Measurements from ENCODE around the gene CA5B. TPM values are rescaled to one million over a fixed set of nuclear protein-coding genes. Genes with fewer than 3 reads are reported as not detected.
"Not testable (repeated sequence)": the region's sequence is repeated elsewhere in the genome, so short reads cannot be mapped to it uniquely, and the experiment has no call there.

Gene CA5B
- total and polyA plus RNA-seq, 7 donors: 0.25 to 2.7 (median 0.91) TPM

GRCh38 chrX:15744181-15744867, 6.3 kb downstream of the CA5B start:
- intact Hi-C loops (cut with DNase I): no loop called here
- TF ChIP-seq, protein P1, sequence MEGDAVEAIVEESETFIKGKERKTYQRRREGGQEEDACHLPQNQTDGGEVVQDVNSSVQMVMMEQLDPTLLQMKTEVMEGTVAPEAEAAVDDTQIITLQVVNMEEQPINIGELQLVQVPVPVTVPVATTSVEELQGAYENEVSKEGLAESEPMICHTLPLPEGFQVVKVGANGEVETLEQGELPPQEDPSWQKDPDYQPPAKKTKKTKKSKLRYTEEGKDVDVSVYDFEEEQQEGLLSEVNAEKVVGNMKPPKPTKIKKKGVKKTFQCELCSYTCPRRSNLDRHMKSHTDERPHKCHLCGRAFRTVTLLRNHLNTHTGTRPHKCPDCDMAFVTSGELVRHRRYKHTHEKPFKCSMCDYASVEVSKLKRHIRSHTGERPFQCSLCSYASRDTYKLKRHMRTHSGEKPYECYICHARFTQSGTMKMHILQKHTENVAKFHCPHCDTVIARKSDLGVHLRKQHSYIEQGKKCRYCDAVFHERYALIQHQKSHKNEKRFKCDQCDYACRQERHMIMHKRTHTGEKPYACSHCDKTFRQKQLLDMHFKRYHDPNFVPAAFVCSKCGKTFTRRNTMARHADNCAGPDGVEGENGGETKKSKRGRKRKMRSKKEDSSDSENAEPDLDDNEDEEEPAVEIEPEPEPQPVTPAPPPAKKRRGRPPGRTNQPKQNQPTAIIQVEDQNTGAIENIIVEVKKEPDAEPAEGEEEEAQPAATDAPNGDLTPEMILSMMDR (IDR thresholded peaks at IDR 0.05): no peak
- Histone ChIP-seq H3K27me3 (ENCODE audit: insufficient read depth in 3 of 3, low read length in 2 of 3) (no peaks in the 10 kb centered on the region), H3K36me3 (ENCODE audit: insufficient read depth in 1 of 2, low read depth in 1 of 2) (no peaks in the 10 kb centered on the region), H3K27ac (no peak overlapping the region), H3K9me3 (no peaks in the 10 kb centered on the region), H3K4me1 (no peaks in the 10 kb centered on the region), H3K4me3 (no peak overlapping the region)
- no peak for ATAC-seq
- DNase-seq: peak in 1 of 2 donors; percentile 22
- WGBS, 3 donors: 88 to 94% (median 91%) methylated on average over 8 to 9 of the region's 9 CpGs

DNA sequence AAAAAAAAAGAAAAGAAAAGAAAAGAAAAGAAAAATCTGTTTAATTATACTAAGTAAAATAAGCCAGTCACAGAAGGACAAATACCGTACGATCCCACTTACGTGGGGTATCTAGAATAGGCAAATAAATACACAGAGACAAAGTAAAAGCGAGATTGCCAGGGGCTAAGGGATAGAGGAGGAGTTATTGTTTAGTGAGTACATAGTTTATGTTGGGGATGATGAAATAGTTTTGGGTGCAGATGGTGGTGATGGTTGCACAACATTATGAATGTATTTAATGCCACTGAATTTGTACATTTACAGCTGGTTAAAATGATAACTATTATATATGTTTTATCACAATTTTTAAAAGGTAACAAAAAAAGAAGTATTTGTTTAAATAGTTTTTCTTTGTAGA, 7.1 kb downstream of the CA5B start:
- TF ChIP-seq, protein P1 (IDR thresholded peaks at IDR 0.05): no peak
- ATAC-seq: no peak
- no peaks in the 10 kb centered on the region for H3K9me3 ChIP-seq
- 93 to 99% (median 97%) methylated on average over 4 of the region's 4 CpGs for WGBS, 3 donors
- no peaks in the 10 kb centered on the region for H3K4me1 ChIP-seq
- H3K27me3 ChIP-seq (ENCODE audit: insufficient read depth in 3 of 3, low read length in 2 of 3): no peaks in the 10 kb centered on the region
- DNase-seq: no peak
- intact Hi-C loops (cut with DNase I): no loop called here
- no peak overlapping the region for H3K4me3 ChIP-seq
- no peak overlapping the region for H3K27ac ChIP-seq
- H3K36me3 ChIP-seq (ENCODE audit: insufficient read depth in 1 of 2, low read depth in 1 of 2): no peaks in the 10 kb centered on the region

DNA sequence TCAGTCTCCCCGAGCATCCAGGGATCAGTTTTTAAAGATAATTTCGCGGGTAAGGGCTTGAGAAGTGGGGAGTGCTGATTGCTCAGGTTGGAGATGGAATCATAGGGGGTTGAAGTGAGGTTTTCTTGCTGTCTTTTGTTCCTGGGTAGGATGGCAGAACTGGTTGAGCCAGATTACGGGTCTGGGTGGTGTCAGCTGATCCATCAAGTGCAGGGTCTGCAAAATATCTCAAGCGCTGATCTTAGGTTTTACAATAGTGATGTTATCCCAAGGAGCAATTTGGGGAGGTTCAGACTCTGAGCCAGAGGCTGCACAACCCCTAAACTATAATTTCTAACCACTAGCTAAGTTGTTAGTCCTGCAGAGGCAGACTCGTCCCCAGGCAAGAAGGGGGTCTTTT, 8.6 kb downstream of the CA5B start:
- not testable (repeated sequence) for ATAC-seq

DNA sequence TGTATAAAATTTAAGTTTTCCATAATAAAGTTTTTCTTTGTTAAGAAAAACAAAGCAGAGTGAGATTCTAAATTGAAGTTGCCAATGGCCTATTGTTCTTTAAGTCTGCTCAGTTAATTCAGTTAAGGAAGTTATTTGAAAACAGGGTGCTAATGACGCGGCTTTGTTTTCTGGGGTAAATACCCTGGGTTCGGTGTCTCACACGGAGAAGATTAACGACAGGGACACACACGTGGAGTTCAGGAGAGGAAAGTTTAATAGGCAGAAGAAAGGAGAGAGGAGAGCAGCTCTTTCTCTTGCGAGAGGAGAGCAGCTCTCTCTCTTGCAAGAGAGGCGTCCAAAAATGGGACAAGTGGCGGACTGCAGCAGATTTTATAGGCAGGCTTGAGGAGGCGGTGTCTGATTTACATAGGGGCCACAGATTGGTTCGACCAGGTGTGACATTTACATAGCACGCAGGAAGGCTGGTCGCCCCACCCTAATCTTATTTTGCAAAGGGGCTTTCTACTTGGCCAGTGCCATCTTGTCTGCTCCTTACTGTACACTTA, 9.6 kb downstream of the CA5B start:
- 81 to 87% (median 82%) methylated on average over 11 to 13 of the region's 13 CpGs for WGBS, 3 donors
- DNase-seq (no peak), ATAC-seq (no peak)
- Histone ChIP-seq H3K9me3 (no peaks in the 10 kb centered on the region), H3K27me3 (ENCODE audit: insufficient read depth in 3 of 3, low read length in 2 of 3) (no peaks in the 10 kb centered on the region), H3K4me1 (no peaks in the 10 kb centered on the region), H3K4me3 (no peak overlapping the region), H3K36me3 (ENCODE audit: insufficient read depth in 1 of 2, low read depth in 1 of 2) (no peaks in the 10 kb centered on the region), H3K27ac (no peak overlapping the region)
- TF ChIP-seq, protein P1 (IDR thresholded peaks at IDR 0.05): no peak
- intact Hi-C loops (cut with DNase I): no loop called here

More for the DNA sequence above, 8.6 kb downstream of the CA5B start:
- H3K4me1 ChIP-seq; DNase-seq; H3K4me3 ChIP-seq; intact Hi-C loops (cut with DNase I); H3K9me3 ChIP-seq; H3K27me3 ChIP-seq (ENCODE audit: insufficient read depth in 3 of 3, low read length in 2 of 3); H3K36me3 ChIP-seq (ENCODE audit: insufficient read depth in 1 of 2, low read depth in 1 of 2); H3K27ac ChIP-seq: not testable (repeated sequence)
- WGBS, 3 donors: 95 to 96% (median 95%) methylated on average over 6 of the region's 6 CpGs

GRCh38 chrX:15748841-15749240, 10.8 kb downstream of the CA5B start:
- Histone ChIP-seq H3K4me3 (no peak overlapping the region), H3K27ac (no peak overlapping the region), H3K27me3 (ENCODE audit: insufficient read depth in 3 of 3, low read length in 2 of 3) (no peaks in the 10 kb centered on the region), H3K36me3 (ENCODE audit: insufficient read depth in 1 of 2, low read depth in 1 of 2) (no peaks in the 10 kb centered on the region), H3K4me1 (no peaks in the 10 kb centered on the region), H3K9me3 (no peaks in the 10 kb centered on the region)
- ATAC-seq (no peak), DNase-seq (no peak)
- TF ChIP-seq, protein P1 (IDR thresholded peaks at IDR 0.05): no peak
- intact Hi-C loops (cut with DNase I): no loop called here
- 69 to 82% (median 81%) methylated on average over 3 of the region's 3 CpGs for WGBS, 3 donors

Data from psoas muscle (tissue), 8 donors.